GM19397 (cell line): ENCODE measurements around the gene MPRIP.
"Not testable (repeated sequence)": the region's sequence is repeated elsewhere in the genome, so short reads cannot be mapped to it uniquely, and the experiment has no call there.

Experiments
- ATAC-seq: cut with Tn5 transposase; IDR thresholded peaks from one replicate; pipeline ENCODE4 v1.9.1; 2021; ENCODE audit warnings: mild to moderate bottlenecking, moderate library complexity; ENCODE audit not compliant: unreplicated experiment

MPRIP gene

DNA sequence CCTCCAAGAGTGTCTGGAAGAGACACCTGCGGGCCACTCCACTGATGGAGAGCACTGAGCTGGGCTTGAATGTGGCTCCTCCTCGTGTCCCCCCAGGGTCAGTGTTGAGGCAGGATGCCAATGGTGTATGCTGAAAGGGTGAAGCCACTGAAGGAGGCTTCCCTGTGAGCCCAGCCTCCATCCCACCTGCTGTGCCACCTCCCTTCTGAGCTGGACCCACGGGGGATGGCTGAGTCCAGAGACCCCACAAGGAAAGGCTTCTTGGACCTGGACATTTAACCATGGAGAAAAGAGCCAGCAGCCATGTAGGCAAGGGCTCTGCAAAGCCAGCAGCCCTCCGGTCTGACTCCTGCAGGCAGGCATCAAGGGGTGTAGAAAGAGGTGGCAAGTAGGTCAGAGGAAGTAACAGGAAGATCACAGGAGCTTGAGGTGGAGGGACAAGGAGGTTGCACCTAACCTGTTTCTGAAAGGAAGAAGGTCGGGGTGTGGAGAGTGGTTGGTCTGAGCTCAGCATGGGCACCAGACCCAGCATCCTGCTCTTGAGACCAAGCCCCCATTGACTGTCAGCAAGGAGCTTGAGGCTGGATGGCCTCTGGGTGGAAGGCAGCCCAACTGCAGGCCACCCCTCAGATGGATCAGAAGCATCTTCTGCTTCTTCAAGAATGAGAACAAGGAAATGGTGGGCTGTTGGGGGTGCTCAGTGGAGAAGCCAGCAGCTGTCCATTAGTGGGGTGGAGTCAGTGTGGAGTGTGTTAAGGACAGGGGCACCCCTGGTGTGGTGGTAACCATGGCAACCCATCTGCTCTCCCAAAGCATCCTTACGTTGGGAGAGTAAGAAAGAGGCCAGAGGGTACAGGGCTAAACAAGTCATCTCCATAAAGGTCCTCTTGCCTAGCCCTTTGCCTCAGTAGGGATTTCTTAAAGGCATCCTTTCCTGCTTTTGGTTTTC, 83.2 kb downstream of the MPRIP start:
- ATAC-seq = no peak

DNA sequence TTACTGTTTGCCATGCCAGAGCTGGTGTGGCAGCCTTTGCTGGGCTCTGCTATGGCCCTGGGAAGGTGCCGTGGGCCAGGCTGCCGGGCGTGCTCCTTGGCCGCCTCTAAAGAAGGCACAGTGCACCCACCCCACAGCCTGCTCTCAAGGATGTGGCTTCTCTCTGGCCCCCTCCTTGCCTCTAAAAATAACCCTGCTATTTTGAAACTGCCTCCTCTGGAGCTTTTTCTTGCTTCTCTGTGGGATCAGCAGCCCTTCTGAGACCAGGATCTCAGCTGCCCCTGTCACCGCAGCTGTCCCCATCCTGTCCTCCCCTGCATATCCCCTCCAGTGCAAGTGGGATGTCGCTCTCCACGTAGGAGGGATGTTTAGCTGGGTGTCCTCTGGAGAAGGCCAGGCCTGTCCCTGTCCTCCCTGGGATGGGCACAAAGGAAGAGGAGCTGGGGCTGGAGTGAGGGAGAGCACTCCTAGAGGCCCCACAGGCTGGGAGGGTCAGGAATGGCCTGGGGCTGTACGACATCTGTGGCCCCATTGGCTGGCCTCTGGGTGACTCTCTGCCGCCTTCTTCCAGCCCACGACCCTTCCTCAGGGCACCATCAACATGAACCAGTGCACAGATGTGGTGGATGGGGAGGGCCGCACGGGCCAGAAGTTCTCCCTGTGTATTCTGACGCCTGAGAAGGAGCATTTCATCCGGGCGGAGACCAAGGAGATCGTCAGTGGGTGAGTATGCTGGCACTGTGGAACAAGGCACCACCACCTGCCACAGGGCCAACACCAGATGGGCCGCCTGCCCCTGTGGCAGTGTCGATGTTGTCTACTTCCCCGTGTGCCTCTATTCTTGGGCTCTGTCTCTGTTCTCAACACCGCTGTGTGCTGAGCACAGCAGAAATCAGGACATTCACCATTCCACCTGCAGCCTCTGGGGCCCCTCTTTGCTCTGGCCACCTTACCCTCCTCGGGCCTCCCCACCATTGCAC, 84.2 kb downstream of the MPRIP start:
- ATAC-seq = no peak

- no peak for ATAC-seq
Measured at GRCh38 chr17:17127156-17127555, 84.9 kb downstream of the MPRIP start.

DNA sequence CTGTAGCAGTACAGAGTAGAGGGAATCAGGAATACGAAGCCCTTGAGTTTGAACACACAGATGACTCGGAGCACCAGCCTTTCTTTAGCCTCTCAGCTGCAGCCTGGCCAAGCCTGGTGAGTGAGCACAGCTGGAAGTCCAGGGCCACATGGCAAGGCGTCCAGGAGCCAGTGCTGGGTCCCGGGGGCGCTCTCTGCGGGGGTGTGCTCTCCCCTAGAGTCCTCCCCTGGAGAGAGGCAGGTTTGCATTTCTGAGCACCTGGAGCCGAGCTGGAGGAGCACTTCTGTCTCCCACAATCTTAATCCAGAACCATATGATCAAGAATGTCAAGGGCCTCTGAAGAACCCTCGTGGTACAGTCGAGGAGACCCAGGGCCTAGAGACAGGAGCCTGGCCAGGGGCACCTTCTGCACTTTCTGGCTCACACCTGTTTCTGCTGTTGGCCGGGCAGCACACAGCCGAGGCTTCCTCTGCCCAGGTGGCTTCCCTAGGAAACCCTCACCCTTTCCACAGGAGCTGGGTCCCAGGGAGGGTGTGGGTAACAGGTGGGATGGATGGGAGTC, 85.6 kb downstream of the MPRIP start:
- ATAC-seq = no peak

DNA sequence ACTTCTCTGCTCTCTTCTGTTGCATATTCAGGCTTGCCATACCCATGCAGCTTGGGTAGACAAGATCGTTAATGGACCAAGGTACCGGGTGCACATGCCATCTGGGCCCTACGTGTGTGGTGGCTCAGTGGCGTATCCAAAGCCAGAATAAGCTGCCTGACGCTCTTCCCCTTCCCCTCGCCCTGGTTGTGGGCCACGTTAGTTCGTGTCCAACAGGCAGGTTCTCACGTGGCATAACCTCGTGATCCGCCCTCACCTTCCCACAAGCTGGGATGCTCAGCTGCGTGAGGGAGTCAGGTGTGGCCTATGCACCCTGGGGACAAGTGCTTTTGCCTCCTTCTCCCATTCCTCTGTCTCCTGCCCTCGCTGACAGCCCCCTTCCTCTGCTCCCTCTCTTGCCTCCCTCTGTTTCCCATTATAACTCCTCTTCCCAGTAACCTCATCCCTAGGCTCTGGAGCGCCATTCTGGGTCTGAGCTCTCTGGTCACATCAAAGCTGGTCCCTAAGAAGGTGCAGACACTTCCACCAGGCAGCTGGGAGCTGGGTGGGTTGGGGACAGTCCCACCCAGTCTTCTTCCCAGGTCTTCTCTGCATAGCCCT, 86.3 kb downstream of the MPRIP start:
- ATAC-seq = no peak

- ATAC-seq = no peak
Measured at GRCh38 chr17:17129466-17129865, 87.2 kb downstream of the MPRIP start.

GRCh38 chr17:17130077-17130844, 88.0 kb downstream of the MPRIP start:
- no peak for ATAC-seq

DNA sequence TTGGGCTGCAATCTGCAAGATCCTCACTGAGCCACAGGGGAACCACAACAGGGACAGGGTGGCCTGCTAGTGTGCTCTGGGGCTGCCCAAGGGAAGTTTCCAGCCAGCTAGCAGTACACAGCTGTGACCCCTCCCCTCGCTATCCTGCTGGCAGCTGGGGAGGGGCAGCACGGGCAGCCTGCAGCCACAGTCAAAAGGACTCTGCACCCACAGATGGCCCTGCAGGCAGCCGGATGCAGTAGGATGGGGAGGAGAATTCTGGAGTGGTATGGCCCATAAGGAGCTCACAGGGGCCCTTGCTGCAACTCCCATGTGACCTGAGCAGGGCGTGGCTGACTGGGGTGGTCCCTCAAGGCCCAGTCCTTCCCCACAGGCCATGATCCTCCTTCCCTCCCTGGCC, 89.6 kb downstream of the MPRIP start:
- ATAC-seq = no peak

DNA sequence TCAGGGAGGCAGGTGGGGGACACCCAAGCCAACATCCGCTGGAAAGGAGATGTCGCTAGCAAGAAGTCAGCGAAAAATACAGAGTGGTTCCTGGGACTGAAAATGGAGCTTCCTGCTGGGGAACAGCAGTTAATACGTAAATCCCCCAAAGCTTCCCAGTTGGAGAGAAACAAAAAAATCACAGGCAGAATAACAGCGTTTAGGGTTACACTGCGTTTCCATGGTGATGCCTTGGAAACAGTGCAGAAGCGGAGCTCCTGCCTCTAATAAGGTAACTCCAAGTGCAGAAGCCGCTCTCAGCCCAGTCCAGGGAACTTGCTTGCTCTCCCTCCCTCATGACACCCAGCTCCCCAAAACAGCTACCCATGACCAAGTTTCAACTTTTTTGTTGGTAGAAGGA, 90.5 kb downstream of the MPRIP start:
- no peak for ATAC-seq

DNA sequence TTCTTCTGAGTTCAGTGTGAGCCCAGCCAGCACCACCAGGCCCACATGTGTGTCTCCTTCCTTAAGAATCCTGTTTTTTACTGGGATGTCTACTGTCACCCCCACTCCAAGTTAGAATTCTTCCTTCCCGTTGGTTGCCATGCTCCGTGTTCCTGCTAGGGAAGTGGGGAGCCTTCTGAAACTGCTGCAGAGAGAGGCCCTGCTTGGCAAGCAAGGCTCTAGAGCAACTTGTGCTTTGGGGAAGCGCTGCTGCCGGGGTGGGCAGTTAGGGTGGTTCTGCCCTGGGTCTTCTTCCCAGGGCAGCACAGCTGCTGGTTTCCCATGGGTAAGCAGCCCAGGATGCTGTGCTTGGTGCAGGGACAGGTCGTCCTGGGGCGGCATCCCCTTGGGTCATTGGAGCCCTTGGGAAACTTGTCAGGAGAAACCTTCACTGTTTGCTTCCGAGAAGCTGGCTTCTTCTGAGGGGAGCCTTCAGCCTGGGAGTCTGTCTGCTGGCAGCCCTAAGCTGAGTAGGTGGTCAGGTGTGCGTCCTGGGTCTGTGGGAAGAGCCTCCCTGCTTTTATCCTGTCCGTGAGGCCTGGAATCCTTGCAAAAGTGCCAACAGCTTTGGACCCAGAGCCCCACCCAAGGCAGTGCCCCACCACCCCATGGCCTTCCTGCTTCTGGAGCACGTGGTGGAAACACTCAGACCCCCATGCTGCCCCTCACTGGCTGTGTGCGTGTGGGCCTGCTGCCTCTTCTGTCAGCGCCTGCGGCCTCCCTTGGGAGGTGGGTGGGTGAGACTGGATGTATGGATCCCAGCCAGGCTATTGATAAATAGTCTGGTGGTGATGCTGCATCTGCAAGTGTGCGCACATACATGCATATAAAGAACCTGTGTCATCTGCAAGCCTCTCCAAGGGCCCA, 92.0 kb downstream of the MPRIP start:
- ATAC-seq = no peak

- no peak for ATAC-seq
Measured at GRCh38 chr17:17134957-17135333, 92.7 kb downstream of the MPRIP start.

GRCh38 chr17:17136221-17136620, 94.0 kb downstream of the MPRIP start:
- not testable (repeated sequence) for ATAC-seq

- ATAC-seq = no peak
Measured at GRCh38 chr17:17137731-17138585, 95.7 kb downstream of the MPRIP start.

DNA sequence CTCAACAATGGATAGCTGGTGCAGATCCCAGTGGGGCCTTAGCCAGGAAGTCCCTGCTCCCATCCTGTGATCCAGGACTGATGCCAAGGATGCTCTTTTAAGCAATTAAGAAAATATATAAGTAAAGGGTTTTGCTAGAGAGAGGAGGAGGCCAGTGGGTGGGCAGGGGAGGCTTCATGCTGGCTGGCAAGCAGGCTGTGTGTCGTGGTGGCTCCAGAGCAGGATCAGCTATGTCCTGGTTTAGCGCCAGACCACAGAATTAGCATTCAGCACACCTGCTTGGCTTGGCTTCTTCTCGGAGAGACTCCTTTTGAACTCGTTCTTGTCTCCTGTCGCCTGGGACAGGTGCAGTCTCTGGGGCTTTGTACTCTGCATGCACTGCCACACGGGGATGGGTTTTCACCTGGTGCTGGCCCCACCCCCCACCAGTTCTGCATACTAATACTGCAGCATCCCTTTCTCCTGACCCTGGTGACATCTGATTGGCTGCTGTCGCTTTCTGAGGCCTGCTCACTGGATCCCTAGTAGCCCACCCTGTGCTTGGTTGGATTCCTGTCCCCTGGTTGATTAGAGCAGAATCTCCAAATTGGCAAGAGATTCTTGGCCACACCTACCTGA, 97.8 kb downstream of the MPRIP start:
- ATAC-seq = no peak

DNA sequence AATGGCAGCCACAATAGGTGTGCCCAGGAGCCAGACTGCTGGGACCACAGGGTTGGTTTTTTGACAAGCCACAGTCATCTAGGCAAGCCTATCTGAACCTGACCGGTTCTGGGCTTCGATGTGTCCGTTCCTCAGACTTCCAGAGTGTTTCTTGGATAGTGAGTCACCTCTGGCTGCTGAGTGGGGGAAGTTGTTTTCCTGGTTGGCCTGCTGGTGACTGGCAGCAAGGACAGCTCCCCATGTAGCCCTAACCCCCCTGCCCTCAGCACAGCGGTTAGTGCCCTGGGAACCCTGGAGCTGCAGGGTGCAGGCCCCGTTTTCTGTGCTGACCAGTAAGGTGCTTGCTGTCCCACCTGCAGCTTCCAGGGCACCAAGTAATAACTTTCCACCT, 98.3 kb downstream of the MPRIP start:
- ATAC-seq = no peak

GRCh38 chr17:17141279-17141678, 99.0 kb downstream of the MPRIP start:
- ATAC-seq = no peak

DNA sequence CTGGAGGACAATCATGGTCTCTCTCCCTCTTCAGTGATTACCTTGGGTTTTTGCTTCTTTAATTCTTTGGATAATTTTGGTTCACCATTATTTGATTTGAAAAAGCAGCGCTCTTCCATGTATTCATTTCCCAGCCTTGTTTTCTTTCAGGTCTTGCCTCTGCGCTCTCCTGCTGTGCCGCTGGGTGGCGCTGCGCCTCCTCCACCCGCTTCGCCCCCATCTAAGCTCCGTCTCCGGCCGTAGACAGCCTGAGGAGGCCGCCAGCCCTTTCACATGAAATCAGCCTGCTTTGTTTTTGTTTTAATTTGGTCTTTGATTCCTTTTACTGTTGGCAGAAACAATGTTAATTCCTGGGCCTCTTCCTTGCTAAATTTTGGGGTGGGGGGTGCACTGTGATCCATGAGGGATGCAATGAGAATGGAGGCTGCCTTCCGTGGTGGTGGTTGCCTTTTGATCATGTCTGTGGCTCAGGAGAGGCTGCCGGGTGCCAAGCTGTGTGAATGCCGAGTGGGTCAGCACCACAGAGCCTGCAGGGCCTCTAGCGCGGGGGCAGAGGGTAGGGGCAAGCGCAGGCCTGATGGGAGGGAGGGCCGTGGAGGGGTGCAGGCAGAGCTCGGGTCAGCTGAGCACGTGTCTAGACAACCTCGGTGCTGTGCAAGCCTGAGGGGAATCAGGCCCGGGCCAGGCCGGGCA, 99.7 kb downstream of the MPRIP start:
- no peak for ATAC-seq
